Inflammatory macrophage (primary cell): ENCODE results near the gene DDX3Y.

Source experiments
- DNase-seq, 2 donors: peaks; one replicate each; pipeline ENCODE4 v3.0.0-alpha.2; 2020 to 2022
- total RNA-seq, 18 experiments: gene quantifications; one replicate each; lab custom pipeline; 2026; ENCODE audit warnings: mixed read lengths in 6 of 18, inconsistent platforms in 2 of 18; lab: John Stamatoyannopoulos, UW

Gene DDX3Y
- 62.2 to 232 (median 107) reads per million in 18 experiments for total RNA-seq

- peak; percentile 95 to 96 for DNase-seq
These were observed at the start of gene DDX3Y for GRCh38 chrY:12904618-12905516. Gene DDX3Y (plus strand): TSS chrY:12904868. CDS start chrY:12904937, 69 bp downstream.

GRCh38 chrY:12855791-12856275 is 48.8 kb upstream of the DDX3Y start:
- DNase-seq, result no peak

- no peak for DNase-seq
These were observed 36.7 kb upstream of the DDX3Y start for GRCh38 chrY:12867960-12868359.

GRCh38 chrY:12896973-12897372 is 7.7 kb upstream of the DDX3Y start:
- no peak for DNase-seq

- no peak for DNase-seq
These were observed 6.1 kb upstream of the DDX3Y start for GRCh38 chrY:12898604-12899003.

- DNase-seq, result peak; percentile 43 to 62
These were observed 827 bp downstream of the DDX3Y start for GRCh38 chrY:12905517-12905872.

- DNase-seq, result no peak
These were observed 1.2 kb downstream of the DDX3Y start for GRCh38 chrY:12905895-12906294.

GRCh38 chrY:12913541-12913940 is 8.9 kb downstream of the DDX3Y start:
- DNase-seq, result no peak

- DNase-seq, result no peak
These were observed 23.4 kb downstream of the DDX3Y start for GRCh38 chrY:12928043-12928442.

GRCh38 chrY:12941725-12942687 is 37.3 kb downstream of the DDX3Y start:
- no peak for DNase-seq
